H54 (cell line): ENCODE data around the gene APOBEC3A.
"Not testable (repeated sequence)": the region's sequence is repeated elsewhere in the genome, so short reads cannot be mapped to it uniquely, and the experiment has no call there.

Experiments
- DNase-seq: peaks from one replicate; pipeline ENCODE4 v3.0.0; 2011; ENCODE audit warnings: low spot score, mixed read lengths; ENCODE audit not compliant: insufficient read length
- FAIRE-seq: peaks from 3 replicates; lab custom pipeline; 2011; peaks lifted over from hg19 to GRCh38; lab: Jason Lieb, UNC
- POLR2A ChIP-seq: IDR thresholded peaks from 2 replicates; pipeline ENCODE4 v1.6.1; 2011; ENCODE audit warnings: low read depth, mild to moderate bottlenecking, low read length

The APOBEC3A gene

GRCh38 chr22:38936562-38936961 is 20.8 kb upstream of the APOBEC3A start:
- TF ChIP-seq POLR2A = no peak
- DNase-seq = no peak
- no peak for FAIRE-seq

- TF ChIP-seq POLR2A = no peak
- no peak for DNase-seq
- no peak for FAIRE-seq
Measured at GRCh38 chr22:38937036-38937435, 20.4 kb upstream of the APOBEC3A start.

- no peak for TF ChIP-seq POLR2A
- no peak for DNase-seq
- FAIRE-seq = no peak
Measured at GRCh38 chr22:38937541-38937940, 19.9 kb upstream of the APOBEC3A start.

GRCh38 chr22:38938221-38938620 is 19.2 kb upstream of the APOBEC3A start:
- FAIRE-seq = no peak
- no peak for TF ChIP-seq POLR2A
- DNase-seq = no peak

GRCh38 chr22:38938925-38939324 is 18.5 kb upstream of the APOBEC3A start:
- TF ChIP-seq POLR2A = no peak
- no peak for DNase-seq
- FAIRE-seq = no peak

GRCh38 chr22:38940811-38941384 is 16.5 kb upstream of the APOBEC3A start:
- no peak for FAIRE-seq

GRCh38 chr22:38941488-38941987 is 15.9 kb upstream of the APOBEC3A start:
- FAIRE-seq = no peak
- TF ChIP-seq POLR2A = no peak
- no peak for DNase-seq

More at GRCh38 chr22:38940811-38941384, 16.5 kb upstream of the APOBEC3A start:
- DNase-seq = no peak
- no peak for TF ChIP-seq POLR2A

GRCh38 chr22:38942702-38943101 is 14.7 kb upstream of the APOBEC3A start:
- FAIRE-seq (no peak), DNase-seq (no peak)
- no peak for TF ChIP-seq POLR2A

- no peak for TF ChIP-seq POLR2A
- no peak for FAIRE-seq
- DNase-seq = no peak
Measured at GRCh38 chr22:38943201-38943600, 14.2 kb upstream of the APOBEC3A start.

- FAIRE-seq (no peak), DNase-seq (no peak)
- no peak for TF ChIP-seq POLR2A
Measured at GRCh38 chr22:38943882-38944281, 13.5 kb upstream of the APOBEC3A start.

- DNase-seq (no peak), FAIRE-seq (no peak)
- no peak for TF ChIP-seq POLR2A
Measured at GRCh38 chr22:38944653-38945052, 12.8 kb upstream of the APOBEC3A start.

GRCh38 chr22:38945706-38946338 is 11.6 kb upstream of the APOBEC3A start:
- FAIRE-seq, DNase-seq: not testable (repeated sequence)

- no peak for FAIRE-seq
- DNase-seq = no peak
- TF ChIP-seq POLR2A = no peak
Measured at GRCh38 chr22:38946771-38947170, 10.6 kb upstream of the APOBEC3A start.

- TF ChIP-seq POLR2A = no peak
- FAIRE-seq (no peak), DNase-seq (no peak)
Measured at GRCh38 chr22:38947321-38948140, 9.9 kb upstream of the APOBEC3A start.
